Liver (tissue), 9 donors: ENCODE measurements around the gene MIF4GD. TPM values are rescaled to one million over a fixed set of nuclear protein-coding genes. Genes with fewer than 3 reads are reported as not detected.

ENCODE experiments used
- DNase-seq: peaks from one replicate; pipeline ENCODE4 v3.0.0-alpha.2; 2017; ENCODE audit warnings: low spot score
- H3K27ac ChIP-seq, 2 donors: one replicate each; pipeline ENCODE4 v1.7.0; 2013; ENCODE audit warnings: inconsistent platforms in 2 of 2, low read length in 2 of 2, control low read depth in 1 of 2, low read depth in 1 of 2, mild to moderate bottlenecking in 1 of 2
- H3K27me3 ChIP-seq, 4 donors: one replicate each; pipeline versions ENCODE4 v1.6.1 to v1.7.0; 2013; ENCODE audit warnings: low read length in 3 of 4, inconsistent platforms in 1 of 4, mild to moderate bottlenecking in 1 of 4, moderate library complexity in 1 of 4; ENCODE audit not compliant: control insufficient read depth in 4 of 4, insufficient read depth in 4 of 4
- H3K36me3 ChIP-seq, 4 donors: one replicate each; pipeline versions ENCODE4 v1.6.1 to v1.7.0; 2013; ENCODE audit warnings: low read length in 3 of 4, mild to moderate bottlenecking in 3 of 4, low read depth in 1 of 4, moderate library complexity in 1 of 4; ENCODE audit not compliant: control insufficient read depth in 4 of 4, insufficient read depth in 3 of 4
- H3K4me1 ChIP-seq, 4 donors: one replicate each; pipeline versions ENCODE4 v1.6.1 to v1.7.0; 2013; ENCODE audit warnings: low read length in 3 of 4, mild to moderate bottlenecking in 3 of 4, moderate library complexity in 1 of 4; ENCODE audit not compliant: control insufficient read depth in 4 of 4, insufficient read depth in 4 of 4
- H3K4me3 ChIP-seq, 3 donors: one replicate each; pipeline versions ENCODE4 v1.6.1 to v1.7.0; 2013; ENCODE audit warnings: low read length in 3 of 3, control low read depth in 1 of 3, low read depth in 1 of 3, mild to moderate bottlenecking in 1 of 3
- H3K9ac ChIP-seq, 2 donors: one replicate each; pipeline ENCODE4 v1.7.0; 2013; ENCODE audit warnings: low read length in 2 of 2, mild to moderate bottlenecking in 2 of 2, moderate library complexity in 2 of 2, control low read depth in 1 of 2, low read depth in 1 of 2
- H3K9me3 ChIP-seq, 4 donors: one replicate each; pipeline versions ENCODE4 v1.6.1 to v1.7.0; 2013; ENCODE audit warnings: low read length in 3 of 4; ENCODE audit not compliant: control insufficient read depth in 4 of 4
- ATF3 ChIP-seq: IDR thresholded peaks from 2 replicates; pipeline ENCODE4 v1.6.1; 2016; ENCODE audit warnings: antibody characterized with exemption
- CTCF ChIP-seq: fragments of 150-350 bp; IDR thresholded peaks from 2 replicates; pipeline ENCODE4 v1.5.1; 2017; ENCODE audit warnings: improper control_type of control experiment, low read depth, low read length; ENCODE audit not compliant: missing input control
- EGR1 ChIP-seq, 2 donors: IDR thresholded peaks; 2 replicates each; pipeline ENCODE4 v1.6.1; 2016 to 2018; ENCODE audit warnings: antibody characterized with exemption in 2 of 2, low read depth in 2 of 2
- FOXA2 ChIP-seq: IDR thresholded peaks from 2 replicates; pipeline ENCODE4 v1.6.1; 2016; ENCODE audit warnings: antibody characterized with exemption
- GABPA ChIP-seq, 2 donors: IDR thresholded peaks in 1 of 2; conservative IDR thresholded peaks in 1 of 2; 2 replicates each; pipeline ENCODE4 v1.6.1; 2016; ENCODE audit warnings: antibody characterized with exemption in 2 of 2, mild to moderate bottlenecking in 1 of 2, moderate library complexity in 1 of 2
- HNF4A ChIP-seq, 2 donors: conservative IDR thresholded peaks; 2 replicates each; pipeline ENCODE4 v1.6.1; 2016; ENCODE audit warnings: antibody characterized with exemption in 2 of 2, mild to moderate bottlenecking in 2 of 2
- MAX ChIP-seq: IDR thresholded peaks from 2 replicates; pipeline ENCODE4 v1.6.1; 2016; ENCODE audit warnings: antibody characterized with exemption
- NR2F2 ChIP-seq: IDR thresholded peaks from 2 replicates; pipeline ENCODE4 v1.6.1; 2016; ENCODE audit warnings: antibody characterized with exemption
- RAD21 ChIP-seq, 2 donors: IDR thresholded peaks; 2 replicates each; pipeline ENCODE4 v1.6.1; 2016; ENCODE audit warnings: antibody characterized with exemption in 2 of 2, mild to moderate bottlenecking in 2 of 2
- REST ChIP-seq: IDR thresholded peaks from 2 replicates; pipeline ENCODE4 v1.6.1; 2016; ENCODE audit warnings: antibody characterized with exemption, mild to moderate bottlenecking
- RXRA ChIP-seq, 2 donors: IDR thresholded peaks; 2 replicates each; pipeline ENCODE4 v1.6.1; 2017 to 2018; ENCODE audit warnings: antibody characterized with exemption in 2 of 2, mild to moderate bottlenecking in 1 of 2
- SP1 ChIP-seq: IDR thresholded peaks from 2 replicates; pipeline ENCODE4 v1.6.1; 2018; ENCODE audit warnings: antibody characterized with exemption, mild to moderate bottlenecking
- TAF1 ChIP-seq: conservative IDR thresholded peaks from 2 replicates; pipeline ENCODE4 v1.6.1; 2016; ENCODE audit warnings: antibody characterized with exemption, mild to moderate bottlenecking
- YY1 ChIP-seq: IDR thresholded peaks from 2 replicates; pipeline ENCODE4 v1.6.1; 2016; ENCODE audit warnings: antibody characterized with exemption, mild to moderate bottlenecking
- ZBTB33 ChIP-seq: IDR thresholded peaks from 2 replicates; pipeline ENCODE4 v1.6.1; 2016; ENCODE audit warnings: antibody characterized with exemption
- WGBS: extraction: QIAGEN DNeasy Blood & Tissue Kit; methylation state at CpG from one replicate; pipeline ENCODE4 v1.1.7; 2013; 5-methylcytosine and 5-hydroxymethylcytosine counted together
- polyA plus RNA-seq, 2 donors: library from polyadenylated mRNA; stranded (reverse) in 1 of 2; unstranded in 1 of 2; fragments of 200-250 nt in 1 of 2; fragments of >200 nt in 1 of 2; fragmentation: Nextera tagmentation in 1 of 2; extraction: Ambion mirVana in 1 of 2; gene quantifications; one replicate each; pipeline versions ENCODE4 v1.2.1 to v1.2.3, GENCODE V29; 2013 to 2015
- total RNA-seq, 2 donors: library from RNA; depleted of rRNA; stranded (reverse); fragments of >200 nt; gene quantifications; one replicate each; pipeline ENCODE4 v1.2.3, GENCODE V29; 2014
- donor health status: healthy.
- donor health status: healthy.
- donor health status: healthy.
- donor health status: healthy.
- donor health status: healthy.

MIF4GD gene
- total and polyA plus RNA-seq, 4 donors: 6.2 to 13.6 (median 9.7) TPM

DNA sequence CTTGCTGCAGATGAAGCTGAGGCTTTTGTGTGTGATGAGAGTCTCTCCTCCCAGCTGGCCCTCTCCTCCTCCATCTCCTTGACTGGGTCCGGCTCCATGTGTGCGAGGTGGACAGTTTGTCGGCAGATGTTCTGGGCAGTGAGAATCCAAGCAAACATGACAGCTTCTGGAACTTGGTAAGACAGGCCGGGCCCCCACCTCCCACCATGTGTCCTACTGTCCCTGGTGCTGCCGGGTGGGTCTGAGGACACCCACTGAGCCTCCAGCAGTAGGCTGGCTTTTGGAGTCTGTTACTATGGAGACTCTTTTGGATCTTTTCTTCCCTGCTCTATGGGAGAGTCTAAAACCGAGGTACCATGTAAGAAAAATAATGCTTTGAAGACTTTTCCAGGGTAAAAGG is 52.9 kb downstream of the MIF4GD start:
- peaks cover 20 to 69% (median 41%) of the 10 kb centered on the region in 4 donors for H3K36me3 ChIP-seq

More for the DNA sequence above, 52.9 kb downstream of the MIF4GD start:
- no peak for DNase-seq
- H3K4me1 ChIP-seq: no peaks in the 10 kb centered on the region
- WGBS: 98% methylated on average over 6 of the region's 6 CpGs
- no peak overlapping the region for H3K9ac ChIP-seq
- H3K27ac ChIP-seq: no peak overlapping the region
- TF ChIP-seq RAD21 (IDR thresholded peaks at IDR 0.05): no peak
- no peak for TF ChIP-seq HNF4A (conservative IDR thresholded peaks at IDR 0.05)
- no peak for TF ChIP-seq YY1
- no peak for TF ChIP-seq RXRA (IDR thresholded peaks at IDR 0.05)
- TF ChIP-seq ZBTB33: no peak
- no peak for TF ChIP-seq TAF1
- no peak for TF ChIP-seq FOXA2
- no peak for TF ChIP-seq MAX
- TF ChIP-seq ATF3: no peak
- no peak for TF ChIP-seq CTCF
- TF ChIP-seq NR2F2: no peak
- no peak for TF ChIP-seq REST
- TF ChIP-seq SP1: no peak
- no peak for TF ChIP-seq GABPA (IDR thresholded peaks at IDR 0.05 in 1 of 2, conservative IDR thresholded peaks at IDR 0.05 in 1 of 2)
- no peak for TF ChIP-seq EGR1 (IDR thresholded peaks at IDR 0.05; ENCODE audit: low read depth in 2 of 2)
- no peaks in the 10 kb centered on the region for H3K27me3 ChIP-seq
- H3K4me3 ChIP-seq: no peak overlapping the region
- no peaks in the 10 kb centered on the region for H3K9me3 ChIP-seq

Other genes starting within 250 kb of the MIF4GD start
- gene ATP5PD, start 224.3 kb downstream of the MIF4GD start, total RNA-seq: 100 to 1,000 TPM; 102 to 128 TPM
- gene ATP5PD, start 224.3 kb downstream of the MIF4GD start, polyA plus RNA-seq: 100 to 1,000 TPM; 241 to 378 TPM
- gene KCTD2, start 224.0 kb downstream of the MIF4GD start, total RNA-seq: 1 to 10 TPM; 5.6 to 8.2 TPM
- gene KCTD2, start 224.0 kb downstream of the MIF4GD start, polyA plus RNA-seq: 1 to 10 TPM; 2.4 to 7.1 TPM
- gene SLC16A5, start 183.3 kb downstream of the MIF4GD start, total RNA-seq: 1 to 10 TPM; 3.0 to 4.5 TPM
- 1 to 10 TPM; 1.0 to 2.1 TPM for gene SLC16A5, start 183.3 kb downstream of the MIF4GD start, polyA plus RNA-seq
- gene ARMC7, start 161.3 kb downstream of the MIF4GD start, total RNA-seq: 1 to 10 TPM; 1.7 to 3.1 TPM
- 1 to 10 TPM; 4.3 to 6.6 TPM for gene ARMC7, start 161.3 kb downstream of the MIF4GD start, polyA plus RNA-seq
- gene NT5C, start 139.5 kb downstream of the MIF4GD start, total RNA-seq: 10 to 100 TPM; 13.6 to 27.2 TPM
- 10 to 100 TPM; 22.5 to 26.4 TPM for gene NT5C, start 139.5 kb downstream of the MIF4GD start, polyA plus RNA-seq
- 10 to 100 TPM; 20.5 to 47.8 TPM for gene JPT1, start 116.7 kb downstream of the MIF4GD start, total RNA-seq
- gene JPT1, start 116.7 kb downstream of the MIF4GD start, polyA plus RNA-seq: 10 to 100 TPM; 41.1 to 46.8 TPM
- gene SUMO2, start 88.3 kb downstream of the MIF4GD start, total RNA-seq: 10 to 100 TPM; 20.9 to 79.0 TPM
- gene SUMO2, start 88.3 kb downstream of the MIF4GD start, polyA plus RNA-seq: 100 to 1,000 TPM in 1 of 2 donors, 10 to 100 TPM in 1; 22.0 to 160 TPM
- 10 to 100 TPM; 27.9 to 36.3 TPM for gene NUP85, start 65.6 kb downstream of the MIF4GD start, total RNA-seq
- 10 to 100 TPM; 15.2 to 31.2 TPM for gene NUP85, start 65.6 kb downstream of the MIF4GD start, polyA plus RNA-seq
- 10 to 100 TPM in 1 of 2 donors, 1 to 10 TPM in 1; 8.8 to 17.3 TPM for gene GGA3, start 9.6 kb downstream of the MIF4GD start, total RNA-seq
- 1 to 10 TPM; 4.6 to 9.5 TPM for gene GGA3, start 9.6 kb downstream of the MIF4GD start, polyA plus RNA-seq
- gene MRPS7, start 9.4 kb downstream of the MIF4GD start, total RNA-seq: 10 to 100 TPM; 24.1 to 33.0 TPM
- gene MRPS7, start 9.4 kb downstream of the MIF4GD start, polyA plus RNA-seq: 10 to 100 TPM; 45.8 to 58.9 TPM
- 1 to 10 TPM; 8.0 to 9.5 TPM for gene SLC25A19, start 18.2 kb upstream of the MIF4GD start, total RNA-seq
- gene SLC25A19, start 18.2 kb upstream of the MIF4GD start, polyA plus RNA-seq: 1 to 10 TPM; 4.7 to 5.2 TPM
- gene GRB2, start 134.4 kb upstream of the MIF4GD start, total RNA-seq: 10 to 100 TPM; 49.3 to 91.8 TPM
- 10 to 100 TPM; 36.0 to 49.9 TPM for gene GRB2, start 134.4 kb upstream of the MIF4GD start, polyA plus RNA-seq
- gene TMEM94, start 185.4 kb upstream of the MIF4GD start, total RNA-seq: 10 to 100 TPM; 19.2 to 31.0 TPM
- gene TMEM94, start 185.4 kb upstream of the MIF4GD start, polyA plus RNA-seq: 10 to 100 TPM; 15.6 to 20.9 TPM
- 10 to 100 TPM in 1 of 2 donors, 1 to 10 TPM in 1; 5.9 to 11.4 TPM for gene CASKIN2, start 244.3 kb upstream of the MIF4GD start, total RNA-seq
- gene CASKIN2, start 244.3 kb upstream of the MIF4GD start, polyA plus RNA-seq: 10 to 100 TPM in 1 of 2 donors, 1 to 10 TPM in 1; 2.3 to 12.1 TPM
- gene TSEN54, start 245.3 kb upstream of the MIF4GD start, total RNA-seq: 10 to 100 TPM; 10.8 to 15.1 TPM
- 10 to 100 TPM in 1 of 2 donors, 1 to 10 TPM in 1; 9.1 to 13.9 TPM for gene TSEN54, start 245.3 kb upstream of the MIF4GD start, polyA plus RNA-seq